AG04450 (cell line): Measurements from ENCODE around the gene CDK4. TPM values are rescaled to one million over a fixed set of nuclear protein-coding genes. Genes with fewer than 3 reads are reported as not detected.

Source experiments
- CTCF ChIA-PET: fragments of 300-600, 350-600 bp; formaldehyde crosslinking; extraction: SDS; loops from one replicate; lab custom pipeline; 2022; ENCODE audit warnings: antibody characterized with exemption, inconsistent platforms; lab: Charles Lee
- POLR2A ChIA-PET: fragments of 350-600 bp; formaldehyde crosslinking; extraction: SDS; loops from one replicate; lab custom pipeline; 2021; ENCODE audit warnings: antibody characterized with exemption, inconsistent platforms; lab: Yijun Ruan, JAX
- DNase-seq: peaks from one replicate; pipeline ENCODE4 v3.0.0-alpha.2; 2011; ENCODE audit warnings: low read depth, low spot score
- H3K27ac ChIP-seq: one replicate; pipeline ENCODE4 v1.5.1; 2012; ENCODE audit warnings: low read depth, low read length, control low read depth
- H3K27me3 ChIP-seq: one replicate; pipeline ENCODE4 v1.6.0; 2012; ENCODE audit warnings: low read length; ENCODE audit not compliant: control insufficient read depth, insufficient read depth
- H3K4me3 ChIP-seq: 2 replicates; pipeline ENCODE4 v1.5.1; 2011; ENCODE audit warnings: mild to moderate bottlenecking, low read depth, low read length, control low read depth
- H3K9me3 ChIP-seq: 2 replicates; pipeline ENCODE4 v1.5.1; 2012; ENCODE audit warnings: low read length; ENCODE audit not compliant: control insufficient read depth, insufficient read depth
- polyA plus RNA-seq: library from polyadenylated mRNA; depleted of rRNA; stranded (reverse); fragments of >200 nt; gene quantifications from 2 replicates; pipeline ENCODE4 v1.2.3, GENCODE V29; 2011
- TF ChIP-seq, protein P1 (sequence below): IDR thresholded peaks from 2 replicates; pipeline ENCODE4 v1.5.1; 2011; ENCODE audit warnings: low read depth, low read length, control low read depth, inconsistent platforms

CDK4 gene
- polyA plus RNA-seq, 1 experiment = 251 TPM

DNA sequence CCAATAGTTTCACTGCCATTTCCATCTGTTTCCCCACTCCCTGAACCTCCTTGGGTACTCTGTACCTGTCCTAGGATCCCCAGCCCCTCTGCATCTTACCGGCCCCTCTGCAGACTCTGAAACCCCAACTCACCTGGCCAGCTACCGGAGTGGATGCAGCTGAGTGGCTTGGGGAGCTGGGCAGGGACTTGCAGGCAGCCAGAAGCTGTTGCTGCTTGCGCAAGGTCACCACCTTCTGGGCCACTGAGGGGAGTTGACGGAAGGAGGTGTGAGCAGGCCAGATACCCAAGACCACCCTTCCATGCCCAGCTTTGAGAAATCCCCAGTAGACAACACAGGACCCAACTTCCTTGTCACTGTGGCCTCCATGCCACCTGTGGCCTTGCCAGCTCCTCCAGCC lies 19.8 kb downstream of the CDK4 start:
- Histone ChIP-seq H3K27me3 (peaks cover 59% of the 10 kb centered on the region), H3K27ac (no peak overlapping the region), H3K4me3 (no peak overlapping the region), H3K9me3 (peaks cover 2% of the 10 kb centered on the region; the same call in 1 of the 2 replicates)
- ChIA-PET CTCF (interaction anchor here (0.8 to 1.1 kb wide), 2 partner anchors 9 to 149 kb away, joined by 3 read pairs; no protein-coding TSS in a partner anchor), POLR2A (interaction anchor here (1.4 kb wide), 1 partner anchor 12 kb away, joined by 3 read pairs; the partner anchor contains the start of gene TSPAN31)
- TF ChIP-seq, protein P1, sequence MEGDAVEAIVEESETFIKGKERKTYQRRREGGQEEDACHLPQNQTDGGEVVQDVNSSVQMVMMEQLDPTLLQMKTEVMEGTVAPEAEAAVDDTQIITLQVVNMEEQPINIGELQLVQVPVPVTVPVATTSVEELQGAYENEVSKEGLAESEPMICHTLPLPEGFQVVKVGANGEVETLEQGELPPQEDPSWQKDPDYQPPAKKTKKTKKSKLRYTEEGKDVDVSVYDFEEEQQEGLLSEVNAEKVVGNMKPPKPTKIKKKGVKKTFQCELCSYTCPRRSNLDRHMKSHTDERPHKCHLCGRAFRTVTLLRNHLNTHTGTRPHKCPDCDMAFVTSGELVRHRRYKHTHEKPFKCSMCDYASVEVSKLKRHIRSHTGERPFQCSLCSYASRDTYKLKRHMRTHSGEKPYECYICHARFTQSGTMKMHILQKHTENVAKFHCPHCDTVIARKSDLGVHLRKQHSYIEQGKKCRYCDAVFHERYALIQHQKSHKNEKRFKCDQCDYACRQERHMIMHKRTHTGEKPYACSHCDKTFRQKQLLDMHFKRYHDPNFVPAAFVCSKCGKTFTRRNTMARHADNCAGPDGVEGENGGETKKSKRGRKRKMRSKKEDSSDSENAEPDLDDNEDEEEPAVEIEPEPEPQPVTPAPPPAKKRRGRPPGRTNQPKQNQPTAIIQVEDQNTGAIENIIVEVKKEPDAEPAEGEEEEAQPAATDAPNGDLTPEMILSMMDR = no peak
- DNase-seq = no peak

DNA sequence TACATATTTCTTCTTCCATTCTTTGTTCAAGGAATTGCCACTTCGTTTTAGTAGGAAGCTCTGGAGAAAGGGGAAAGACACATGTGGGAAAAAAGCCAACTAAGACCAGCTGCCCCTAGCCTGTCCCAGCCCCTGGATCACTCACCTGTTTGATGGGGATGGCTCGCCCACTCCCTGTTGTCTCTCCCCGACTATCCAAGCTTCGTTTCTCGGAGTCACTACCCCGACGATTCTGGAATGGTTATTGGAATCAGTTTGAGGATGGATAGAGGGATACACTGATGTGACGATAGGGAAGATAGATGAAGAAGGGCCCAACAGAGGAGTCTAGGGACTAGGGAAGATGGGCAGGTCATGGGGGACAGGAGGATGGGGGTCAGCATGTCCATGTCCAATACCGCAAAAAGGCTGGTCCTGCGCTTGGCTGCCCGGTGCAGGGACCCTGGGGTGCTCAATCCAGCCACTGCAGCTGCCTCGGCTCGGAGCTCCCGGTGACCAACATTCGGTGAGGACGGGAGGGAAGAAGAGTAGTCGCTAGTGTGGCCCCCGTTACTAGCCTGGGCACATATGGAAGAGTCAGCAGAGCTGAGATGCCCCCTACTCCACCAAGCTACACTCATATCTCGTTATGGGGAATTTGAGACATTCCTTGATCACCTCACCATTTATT lies 20.6 kb downstream of the CDK4 start:
- POLR2A ChIA-PET = no interaction called here
- Histone ChIP-seq H3K4me3 (no peak overlapping the region), H3K27me3 (peaks cover 55% of the 10 kb centered on the region), H3K27ac (no peak overlapping the region), H3K9me3 (peaks cover 5% of the 10 kb centered on the region; the same call in 1 of the 2 replicates)
- CTCF ChIA-PET = interaction anchor here (1.1 kb wide), 1 partner anchor 9 kb away, joined by 3 read pairs; no protein-coding TSS in a partner anchor
- TF ChIP-seq, protein P1 = no peak
- DNase-seq = no peak

DNA sequence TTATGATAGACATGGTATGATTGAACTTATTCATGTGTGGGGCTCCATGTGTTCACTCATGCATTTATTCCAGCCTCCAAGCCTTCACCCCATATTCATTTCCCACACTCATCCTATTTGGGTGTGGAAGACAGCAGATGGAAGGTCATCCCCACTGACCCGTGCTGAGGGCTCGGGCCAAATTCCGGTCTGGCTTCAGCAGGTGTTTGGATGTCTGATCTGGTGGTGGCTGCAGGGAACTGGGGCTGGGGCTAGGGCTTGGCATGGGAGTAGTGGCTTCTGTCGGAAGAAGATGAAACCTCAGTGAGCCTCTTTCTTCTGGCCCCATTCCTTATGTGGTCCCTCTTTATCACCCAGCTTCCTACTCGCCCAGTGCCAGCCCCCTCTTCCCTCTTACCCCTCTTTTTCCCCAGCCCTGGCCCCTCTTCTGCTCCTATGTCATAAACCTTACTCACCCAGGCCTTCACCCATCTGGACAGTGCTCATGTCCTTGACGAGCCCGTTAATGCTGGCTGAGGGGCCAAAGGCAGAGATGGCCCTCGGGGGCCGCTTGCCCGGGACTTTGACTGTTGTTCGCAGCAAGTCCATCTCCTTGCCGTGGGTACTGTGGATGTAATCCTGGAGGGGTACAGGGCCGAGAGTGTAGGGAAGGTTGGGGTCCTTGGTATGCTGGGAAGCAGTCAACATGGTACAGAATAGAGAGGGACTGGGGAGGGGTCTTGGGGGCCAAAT lies 21.6 kb downstream of the CDK4 start:
- Histone ChIP-seq H3K9me3 (peaks cover 5% of the 10 kb centered on the region; the same call in 1 of the 2 replicates), H3K4me3 (no peak overlapping the region)
- POLR2A ChIA-PET = no interaction called here

DNA sequence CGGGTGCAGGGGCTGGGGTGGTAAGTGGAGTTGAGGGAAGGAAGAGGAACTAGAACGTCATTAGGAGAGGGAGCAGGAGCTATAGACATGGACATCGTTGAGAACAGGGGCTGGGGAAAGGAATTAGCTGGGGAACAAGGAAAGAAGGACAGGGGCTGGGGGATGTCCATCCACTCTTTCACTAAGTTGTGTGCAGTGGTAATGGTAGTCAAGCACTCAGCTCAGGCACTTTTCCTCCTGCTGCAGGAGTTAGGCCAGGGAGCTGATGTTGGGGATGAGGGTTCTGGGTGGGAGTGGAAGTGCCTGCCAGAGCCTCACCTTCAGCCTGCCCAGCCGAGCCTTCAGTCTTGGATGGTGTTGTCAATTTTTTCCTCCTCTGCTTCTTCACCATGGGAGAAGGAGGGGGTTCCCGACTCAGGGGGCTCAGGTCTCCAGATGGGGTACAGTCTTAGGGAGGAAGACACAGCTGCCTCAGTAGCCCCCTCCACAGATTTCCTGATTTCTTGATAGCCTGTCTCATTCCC lies 22.7 kb downstream of the CDK4 start:
- no peak overlapping the region for H3K27ac ChIP-seq
- CTCF ChIA-PET = no interaction called here
- H3K4me3 ChIP-seq = no peak overlapping the region
- peaks cover 5% of the 10 kb centered on the region; the same call in 1 of the 2 replicates for H3K9me3 ChIP-seq
- POLR2A ChIA-PET = interaction anchor here (1.3 kb wide), 1 partner anchor 15 kb away, joined by 7 read pairs; the partner anchor contains the start of gene TSPAN31
- H3K27me3 ChIP-seq = peaks cover 34% of the 10 kb centered on the region
- no peak for DNase-seq
- TF ChIP-seq, protein P1 = no peak

More for the DNA sequence above, 21.6 kb downstream of the CDK4 start:
- H3K27me3 ChIP-seq = peaks cover 45% of the 10 kb centered on the region
- CTCF ChIA-PET = no interaction called here
- TF ChIP-seq, protein P1 = no peak
- DNase-seq = no peak
- no peak overlapping the region for H3K27ac ChIP-seq
